Astrocyte (in vitro differentiated cells and primary cell): ENCODE data around the gene CELF4. TPM values are rescaled to one million over a fixed set of nuclear protein-coding genes. Genes with fewer than 3 reads are reported as not detected.

ENCODE experiments used
- DNase-seq: peaks from one replicate; pipeline ENCODE4 v3.0.0-alpha.2; 2010; ENCODE audit warnings: low read depth
- FAIRE-seq: peaks from 2 replicates; lab custom pipeline; 2011; peaks lifted over from hg19 to GRCh38; lab: Jason Lieb, UNC
- H2AFZ ChIP-seq: 2 replicates; pipeline ENCODE4 v1.6.0; 2012; ENCODE audit warnings: low read depth, low read length, inconsistent platforms
- H3K27ac ChIP-seq: 2 replicates; pipeline ENCODE4 v1.5.1; 2011; ENCODE audit warnings: low read depth, low read length, inconsistent platforms
- H3K27me3 ChIP-seq: 2 replicates; pipeline ENCODE4 v1.6.0; 2011; ENCODE audit warnings: low read length, inconsistent platforms; ENCODE audit not compliant: insufficient read depth
- H3K36me3 ChIP-seq: 2 replicates; pipeline ENCODE4 v1.5.1; 2011; ENCODE audit warnings: low read length, inconsistent platforms; ENCODE audit not compliant: insufficient read depth
- H3K4me1 ChIP-seq: 2 replicates; pipeline ENCODE4 v1.5.1; 2011; ENCODE audit warnings: low read length, inconsistent platforms; ENCODE audit not compliant: insufficient read depth
- H3K4me2 ChIP-seq: 2 replicates; pipeline ENCODE4 v1.6.0; 2012; ENCODE audit warnings: low read length, inconsistent platforms
- H3K4me3 ChIP-seq: 2 replicates; pipeline ENCODE4 v1.5.1; 2011; ENCODE audit warnings: low read depth, mild to moderate bottlenecking, low read length, inconsistent platforms; ENCODE audit not compliant: insufficient read depth
- H3K79me2 ChIP-seq: 2 replicates; pipeline ENCODE4 v1.6.0; 2012; ENCODE audit warnings: mild to moderate bottlenecking, low read length, inconsistent platforms; ENCODE audit not compliant: insufficient read depth
- H3K9ac ChIP-seq: 2 replicates; pipeline ENCODE4 v1.6.0; 2012; ENCODE audit warnings: mild to moderate bottlenecking, low read length, inconsistent platforms
- H3K9me3 ChIP-seq: 2 replicates; pipeline ENCODE4 v1.5.1; 2012; ENCODE audit warnings: low read depth, mild to moderate bottlenecking, low read length, inconsistent platforms; ENCODE audit not compliant: insufficient read depth
- H4K20me1 ChIP-seq: 2 replicates; pipeline ENCODE4 v1.6.0; 2012; ENCODE audit warnings: low read length, inconsistent platforms; ENCODE audit not compliant: insufficient read depth
- H3K27ac Mint-ChIP-seq: one replicate; pipeline ENCODE4 v1.8.0; 2021; ENCODE audit warnings: mild to moderate bottlenecking, mixed read lengths; ENCODE audit not compliant: unreplicated experiment
- H3K27me3 Mint-ChIP-seq: one replicate; pipeline ENCODE4 v1.8.0; 2021; ENCODE audit warnings: low read depth, mixed read lengths; ENCODE audit not compliant: unreplicated experiment
- H3K36me3 Mint-ChIP-seq: one replicate; pipeline ENCODE4 v1.8.0; 2021; ENCODE audit warnings: low read depth, mixed read lengths; ENCODE audit not compliant: unreplicated experiment
- H3K4me1 Mint-ChIP-seq: one replicate; pipeline ENCODE4 v1.8.0; 2021; ENCODE audit warnings: low read depth, mixed read lengths; ENCODE audit not compliant: unreplicated experiment
- H3K4me3 Mint-ChIP-seq: one replicate; pipeline ENCODE4 v1.8.0; 2021; ENCODE audit warnings: mild to moderate bottlenecking, moderate library complexity, mixed read lengths; ENCODE audit not compliant: unreplicated experiment
- H3K9me3 Mint-ChIP-seq: one replicate; pipeline ENCODE4 v1.8.0; 2021; ENCODE audit warnings: mild to moderate bottlenecking, mixed read lengths; ENCODE audit not compliant: unreplicated experiment
- CTCF ChIP-seq: IDR thresholded peaks from 2 replicates; pipeline ENCODE4 v1.5.1; 2011; ENCODE audit warnings: low read depth, mild to moderate bottlenecking, inconsistent platforms, low read length, moderate library complexity; ENCODE audit not compliant: insufficient read depth
- EZH2 ChIP-seq: IDR thresholded peaks from 2 replicates; pipeline ENCODE4 v1.6.1; 2012; ENCODE audit warnings: mild to moderate bottlenecking, low read length, inconsistent platforms; ENCODE audit not compliant: insufficient read depth
- total RNA-seq: library from RNA; stranded (reverse); gene quantifications from 2 replicates; pipeline ENCODE4 v1.2.1, GENCODE V29; 2021

Gene CELF4
- total RNA-seq, 1 donor from 2014 or later, result 0.16 TPM

GRCh38 chr18:37259711-37260110 is 305.9 kb downstream of the CELF4 start:
- no peak overlapping the region for H3K27ac ChIP-seq
- DNase-seq (no peak), FAIRE-seq (no peak)
- Mint-ChIP-seq H3K4me3 (no peak overlapping the region), H3K4me1 (no peaks in the 10 kb centered on the region), H3K27ac (no peak overlapping the region), H3K9me3 (peaks cover 4% of the 10 kb centered on the region), H3K27me3 (peaks cover 67% of the 10 kb centered on the region), H3K36me3 (no peaks in the 10 kb centered on the region)
- no peaks in the 10 kb centered on the region for H3K4me1 ChIP-seq
- H3K9ac ChIP-seq, result no peak overlapping the region
- no peaks in the 10 kb centered on the region for H3K79me2 ChIP-seq
- H3K9me3 ChIP-seq, result no peaks in the 10 kb centered on the region
- H3K4me3 ChIP-seq, result no peak overlapping the region
- H3K4me2 ChIP-seq, result no peak overlapping the region
- H2AFZ ChIP-seq, result no peak overlapping the region
- TF ChIP-seq CTCF, result no peak
- TF ChIP-seq EZH2, result no peak
- H3K36me3 ChIP-seq, result no peaks in the 10 kb centered on the region
- peaks cover 16% of the 10 kb centered on the region for H3K27me3 ChIP-seq
- no peaks in the 10 kb centered on the region for H4K20me1 ChIP-seq

GRCh38 chr18:37258819-37259218 is 306.8 kb downstream of the CELF4 start:
- DNase-seq (no peak), FAIRE-seq (no peak)
- peaks cover 62% of the 10 kb centered on the region for H3K27me3 Mint-ChIP-seq
- Histone ChIP-seq H3K4me3 (no peak overlapping the region), H3K36me3 (no peaks in the 10 kb centered on the region), H3K79me2 (no peaks in the 10 kb centered on the region), H3K9me3 (no peaks in the 10 kb centered on the region), H3K4me1 (no peaks in the 10 kb centered on the region), H3K27ac (no peak overlapping the region), H3K9ac (no peak overlapping the region), H3K27me3 (peaks cover 19% of the 10 kb centered on the region), H3K4me2 (no peak overlapping the region), H2AFZ (no peak overlapping the region), H4K20me1 (no peaks in the 10 kb centered on the region)
- TF ChIP-seq CTCF (no peak), EZH2 (no peak)
- H3K36me3 Mint-ChIP-seq, result no peaks in the 10 kb centered on the region
- no peak overlapping the region for H3K4me3 Mint-ChIP-seq
- no peak overlapping the region for H3K27ac Mint-ChIP-seq
- no peaks in the 10 kb centered on the region for H3K4me1 Mint-ChIP-seq
- peaks cover 3% of the 10 kb centered on the region for H3K9me3 Mint-ChIP-seq

- H4K20me1 ChIP-seq, result no peaks in the 10 kb centered on the region
- H3K36me3 Mint-ChIP-seq, result no peaks in the 10 kb centered on the region
- H2AFZ ChIP-seq, result no peak overlapping the region
- FAIRE-seq, result no peak
- no peaks in the 10 kb centered on the region for H3K9me3 Mint-ChIP-seq
- no peak overlapping the region for H3K4me3 Mint-ChIP-seq
- H3K27ac Mint-ChIP-seq, result no peak overlapping the region
- H3K4me2 ChIP-seq, result no peak overlapping the region
- no peak overlapping the region for H3K27ac ChIP-seq
- TF ChIP-seq EZH2, result no peak
- no peak for TF ChIP-seq CTCF
- peaks cover 3% of the 10 kb centered on the region for H3K4me1 ChIP-seq
- H3K9me3 ChIP-seq, result no peaks in the 10 kb centered on the region
- H3K27me3 Mint-ChIP-seq, result peaks cover 60% of the 10 kb centered on the region
- H3K4me1 Mint-ChIP-seq, result no peaks in the 10 kb centered on the region
- H3K4me3 ChIP-seq, result no peak overlapping the region
- no peaks in the 10 kb centered on the region for H3K79me2 ChIP-seq
- H3K9ac ChIP-seq, result no peak overlapping the region
- no peak for DNase-seq
- peaks cover 19% of the 10 kb centered on the region for H3K27me3 ChIP-seq
- H3K36me3 ChIP-seq, result no peaks in the 10 kb centered on the region
Observed at GRCh38 chr18:37258131-37258530, 307.5 kb downstream of the CELF4 start.
